ENCODE data around the gene MUSK.

Gene MUSK

GRCh38 chr9:110626101-110626829 lies 42.3 kb upstream of the MUSK start:
- POLR2A ChIA-PET: no interaction called here
- CTCF ChIA-PET: interaction anchor here (0.6 kb wide), 1 partner anchor 62 kb away, joined by 3 read pairs; no protein-coding TSS in a partner anchor
- DNase-seq (ENCODE audit: extremely low spot score): no peak
- TF ChIP-seq SP1 (IDR thresholded peaks at IDR 0.05) (no peak), ELF4 (IDR thresholded peaks at IDR 0.05) (no peak), SUZ12 (IDR thresholded peaks at IDR 0.05) (no peak), CTBP1 (IDR thresholded peaks at IDR 0.05; ENCODE audit: borderline replicate concordance) (no peak), BHLHE40 (IDR thresholded peaks at IDR 0.05; ENCODE audit: borderline replicate concordance) (no peak), FOXK2 (IDR thresholded peaks at IDR 0.05) (no peak), FOXA1 (IDR thresholded peaks at IDR 0.05) (no peak), TARDBP (IDR thresholded peaks at IDR 0.05) (no peak), PKNOX1 (IDR thresholded peaks at IDR 0.05) (no peak), L3MBTL2 (conservative IDR thresholded peaks at IDR 0.05) (no peak), NFRKB (IDR thresholded peaks at IDR 0.05) (no peak), ARNT (IDR thresholded peaks at IDR 0.05) (no peak), ZNF384 (IDR thresholded peaks at IDR 0.05) (no peak)

- no peak for TF ChIP-seq SUZ12 (IDR thresholded peaks at IDR 0.05)
- TF ChIP-seq SP1 (IDR thresholded peaks at IDR 0.05): no peak
- TF ChIP-seq L3MBTL2 (conservative IDR thresholded peaks at IDR 0.05): no peak
- TF ChIP-seq ZNF384 (IDR thresholded peaks at IDR 0.05): no peak
- no peak for TF ChIP-seq HDGF (IDR thresholded peaks at IDR 0.05; ENCODE audit: borderline replicate concordance)
- no peak for TF ChIP-seq LEF1 (IDR thresholded peaks at IDR 0.05; ENCODE audit: borderline replicate concordance)
- TF ChIP-seq ELF4 (IDR thresholded peaks at IDR 0.05): no peak
- no peak for TF ChIP-seq FOXM1 (IDR thresholded peaks at IDR 0.05; ENCODE audit: borderline replicate concordance)
- no peak for TF ChIP-seq FOXK2 (IDR thresholded peaks at IDR 0.05)
- TF ChIP-seq FOXA1 (IDR thresholded peaks at IDR 0.05): no peak
- TF ChIP-seq NFRKB (IDR thresholded peaks at IDR 0.05): no peak
- no peak for TF ChIP-seq TARDBP (IDR thresholded peaks at IDR 0.05)
- TF ChIP-seq BHLHE40 (IDR thresholded peaks at IDR 0.05; ENCODE audit: borderline replicate concordance): no peak
- no peak for TF ChIP-seq ARNT (IDR thresholded peaks at IDR 0.05)
- no peak for TF ChIP-seq PKNOX1 (IDR thresholded peaks at IDR 0.05)
- ChIA-PET CTCF (no interaction called here), POLR2A (no interaction called here)
- DNase-seq (ENCODE audit: extremely low spot score): no peak
Observed at GRCh38 chr9:110635589-110635988, 33.0 kb upstream of the MUSK start.

- POLR2A ChIA-PET: no interaction called here
- no peak for DNase-seq (ENCODE audit: extremely low spot score)
- CTCF ChIA-PET: no interaction called here
- TF ChIP-seq HDGF (IDR thresholded peaks at IDR 0.05; ENCODE audit: borderline replicate concordance): no peak
- no peak for TF ChIP-seq FOXM1 (IDR thresholded peaks at IDR 0.05; ENCODE audit: borderline replicate concordance)
- no peak for TF ChIP-seq SP1 (IDR thresholded peaks at IDR 0.05)
- no peak for TF ChIP-seq L3MBTL2 (conservative IDR thresholded peaks at IDR 0.05)
- TF ChIP-seq TARDBP (IDR thresholded peaks at IDR 0.05): no peak
- no peak for TF ChIP-seq CTBP1 (IDR thresholded peaks at IDR 0.05; ENCODE audit: borderline replicate concordance)
- no peak for TF ChIP-seq NFRKB (IDR thresholded peaks at IDR 0.05)
- TF ChIP-seq SUZ12 (IDR thresholded peaks at IDR 0.05): no peak
- TF ChIP-seq ARNT (IDR thresholded peaks at IDR 0.05): no peak
- no peak for TF ChIP-seq ELF4 (IDR thresholded peaks at IDR 0.05)
- TF ChIP-seq ZNF384 (IDR thresholded peaks at IDR 0.05): no peak
- no peak for TF ChIP-seq PKNOX1 (IDR thresholded peaks at IDR 0.05)
- no peak for TF ChIP-seq FOXK2 (IDR thresholded peaks at IDR 0.05)
- no peak for TF ChIP-seq BHLHE40 (IDR thresholded peaks at IDR 0.05; ENCODE audit: borderline replicate concordance)
- no peak for TF ChIP-seq LEF1 (IDR thresholded peaks at IDR 0.05; ENCODE audit: borderline replicate concordance)
- TF ChIP-seq FOXA1 (IDR thresholded peaks at IDR 0.05): no peak
Observed at GRCh38 chr9:110638381-110638954, 30.1 kb upstream of the MUSK start.

GRCh38 chr9:110640736-110641135 lies 27.9 kb upstream of the MUSK start:
- ChIA-PET CTCF (no interaction called here), POLR2A (interaction anchor here (0.7 kb wide), 1 partner anchor 420 kb away, joined by 3 read pairs; no protein-coding TSS in a partner anchor)

More at GRCh38 chr9:110640736-110641135, 27.9 kb upstream of the MUSK start:
- no peak for DNase-seq (ENCODE audit: extremely low spot score)
- TF ChIP-seq TARDBP (IDR thresholded peaks at IDR 0.05): no peak
- no peak for TF ChIP-seq ZNF384 (IDR thresholded peaks at IDR 0.05)
- TF ChIP-seq L3MBTL2 (conservative IDR thresholded peaks at IDR 0.05): no peak
- no peak for TF ChIP-seq SP1 (IDR thresholded peaks at IDR 0.05)
- no peak for TF ChIP-seq PKNOX1 (IDR thresholded peaks at IDR 0.05)
- TF ChIP-seq CTBP1 (IDR thresholded peaks at IDR 0.05; ENCODE audit: borderline replicate concordance): no peak
- no peak for TF ChIP-seq HDGF (IDR thresholded peaks at IDR 0.05; ENCODE audit: borderline replicate concordance)
- no peak for TF ChIP-seq FOXK2 (IDR thresholded peaks at IDR 0.05)
- TF ChIP-seq NFRKB (IDR thresholded peaks at IDR 0.05): no peak
- TF ChIP-seq ARNT (IDR thresholded peaks at IDR 0.05): no peak
- no peak for TF ChIP-seq LEF1 (IDR thresholded peaks at IDR 0.05; ENCODE audit: borderline replicate concordance)
- no peak for TF ChIP-seq FOXA1 (IDR thresholded peaks at IDR 0.05)
- no peak for TF ChIP-seq ELF4 (IDR thresholded peaks at IDR 0.05)
- no peak for TF ChIP-seq FOXM1 (IDR thresholded peaks at IDR 0.05; ENCODE audit: borderline replicate concordance)
- TF ChIP-seq BHLHE40 (IDR thresholded peaks at IDR 0.05; ENCODE audit: borderline replicate concordance): no peak
- TF ChIP-seq SUZ12 (IDR thresholded peaks at IDR 0.05): no peak

All from HEK293T (cell line).